ENCODE results near the gene SPATA2. TPM values are rescaled to one million over a fixed set of nuclear protein-coding genes. Genes with fewer than 3 reads are reported as not detected.

The SPATA2 gene
- total and polyA plus RNA-seq, 2 of the 8 experiments (the other 6 are each of a cell fraction or from before 2014, with no cell fraction given): 11.0 to 13.0 TPM

DNA sequence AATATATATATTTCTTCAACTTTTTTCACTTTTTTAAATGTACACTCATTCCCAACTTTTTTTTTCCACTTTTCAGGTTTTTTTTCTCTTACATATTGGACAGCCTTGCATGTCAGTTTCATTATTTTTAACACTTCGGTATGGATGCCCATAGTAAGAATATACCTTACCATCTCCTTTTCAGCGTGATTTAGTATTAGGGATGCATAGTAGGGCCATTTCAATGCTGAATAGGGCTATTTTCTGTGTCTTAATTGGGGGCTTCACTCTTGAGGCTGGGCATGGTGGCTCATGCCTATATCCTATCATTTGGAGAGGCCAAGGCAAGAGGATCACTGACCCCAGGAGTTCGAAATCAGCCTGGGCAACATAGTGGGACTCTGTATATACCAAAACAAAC lies 27.6 kb upstream of the SPATA2 start:
- ChIA-PET CTCF (ENCODE audit: partially characterized antibody) (interaction anchor here (0.8 to 1.2 kb wide), 3 partner anchors 12 to 15 kb away, joined by 3 to 5 read pairs (median 3); no protein-coding TSS in a partner anchor), POLR2A (ENCODE audit: partially characterized antibody) (interaction anchor here (0.7 to 1.7 kb wide), 2 partner anchors 11 to 17 kb away, joined by 3 read pairs; no protein-coding TSS in a partner anchor)
- Histone ChIP-seq H3K23me2 (ENCODE audit: low read depth, low read length) (no peaks in the 10 kb centered on the region), H3K18ac (ENCODE audit: extremely low read depth, low read length) (no peak overlapping the region), H3K9ac (replicated peaks in 1 of 4; ENCODE audit: extremely low read depth in 1 of 4, low read depth in 3 of 4, low read length in 3 of 4) (no peak overlapping the region), H3K4me1 (replicated peaks in 1 of 4; ENCODE audit: control insufficient read depth in 3 of 4, insufficient read depth in 4 of 4, low read length in 3 of 4) (peaks cover 0 to 7% (median 0%) of the 10 kb centered on the region in 4 experiments; a peak in 3 of 7 replicates), H4K91ac (replicated peaks; ENCODE audit: insufficient read length, low read length) (no peak overlapping the region), H3K4me3 (ENCODE audit: extremely low read depth in 1 of 4, insufficient read depth in 2 of 4, low read depth in 3 of 4, low read length in 4 of 4) (no peak overlapping the region), H2AK5ac (ENCODE audit: low read depth, low read length) (no peak overlapping the region), H3K79me1 (ENCODE audit: low read depth, low read length) (peaks cover 18% of the 10 kb centered on the region), H2BK15ac (ENCODE audit: low read length) (no peak overlapping the region), H3K27ac (ENCODE audit: low read depth, low read length) (no peak overlapping the region), H3K56ac (replicated peaks; ENCODE audit: insufficient read length, low read depth, low read length) (no peak overlapping the region), H3K23ac (ENCODE audit: insufficient read length) (no peak overlapping the region), H4K20me1 (replicated peaks in 1 of 2; ENCODE audit: control insufficient read depth in 1 of 2, insufficient read depth in 2 of 2, low read length in 2 of 2) (peaks cover 8 to 13% of the 10 kb centered on the region in 2 experiments), H3K4ac (replicated peaks; ENCODE audit: insufficient read length, low read depth, low read length) (no peak overlapping the region), H3K9me3 (ENCODE audit: insufficient read depth in 2 of 2, low read depth in 1 of 2, low read length in 1 of 2) (no peaks in the 10 kb centered on the region), H3K27me3 (replicated peaks in 1 of 4; ENCODE audit: control insufficient read depth in 3 of 4, extremely low read depth in 1 of 4, insufficient read depth in 3 of 4, low read length in 3 of 4) (no peaks in the 10 kb centered on the region), H2BK120ac (replicated peaks; ENCODE audit: low read depth, low read length) (no peak overlapping the region), H3K36me3 (ENCODE audit: control insufficient read depth in 2 of 4, insufficient read depth in 4 of 4, low read length in 3 of 4) (peaks cover 12 to 59% (median 21%) of the 10 kb centered on the region in 4 experiments; a peak in 7 of 8 replicates), H3K14ac (ENCODE audit: insufficient read length) (no peak overlapping the region), H2BK5ac (ENCODE audit: low read depth, low read length) (no peak overlapping the region), H2BK12ac (ENCODE audit: low read depth, low read length) (no peak overlapping the region), H4K5ac (ENCODE audit: insufficient read length, low read depth, low read length) (no peak overlapping the region), H3K79me2 (ENCODE audit: control insufficient read depth in 1 of 2, insufficient read depth in 2 of 2, low read length in 2 of 2) (peaks cover 10 to 61% of the 10 kb centered on the region in 2 experiments), H3K4me2 (ENCODE audit: insufficient read depth in 1 of 2, low read depth in 2 of 2, low read length in 2 of 2) (no peak overlapping the region), H2AFZ (ENCODE audit: low read length) (no peak overlapping the region), H2BK20ac (ENCODE audit: low read length) (no peak overlapping the region), H4K8ac (ENCODE audit: extremely low read depth, insufficient read depth, low read length) (no peak overlapping the region)
- TF ChIP-seq RBBP5 (IDR thresholded peaks at IDR 0.05; ENCODE audit: borderline replicate concordance, low read depth, low read length) (no peak), ATF3 (IDR thresholded peaks at IDR 0.05; ENCODE audit: insufficient read depth, low read depth, low read length) (no peak), TEAD4 (IDR thresholded peaks at IDR 0.05; ENCODE audit: low read depth, low read length) (no peak), JUND (IDR thresholded peaks at IDR 0.05; ENCODE audit: low read length) (no peak), POLR2A (IDR thresholded peaks at IDR 0.05; ENCODE audit: control extremely low read depth in 1 of 2, low read depth in 2 of 2, low read length in 2 of 2) (no peak)
- FAIRE-seq (no peak), DNase-seq (ENCODE audit: low read depth in 1 of 2, low spot score in 2 of 2) (no peak)
- 92% methylated on average over 3 of the region's 3 CpGs; no CpG with 5 or more reads in 1 of the 2 experiments for WGBS, 2 experiments (ENCODE audit: extremely low coverage in 1 of 2, insufficient coverage in 1 of 2, insufficient read length in 1 of 2, insufficient replicate concordance in 2 of 2, low coverage in 1 of 2, low lambda C conversion rate in 2 of 2, missing lambda C conversion rate in 1 of 2)

Data from H1 (cell line).